ENCODE results near the gene TPM1. TPM values are rescaled to one million over a fixed set of nuclear protein-coding genes. Genes with fewer than 3 reads are reported as not detected.

TPM1 gene
- total RNA-seq, 2 experiments from 2014 or later = 10.5 to 10.7 TPM

DNA sequence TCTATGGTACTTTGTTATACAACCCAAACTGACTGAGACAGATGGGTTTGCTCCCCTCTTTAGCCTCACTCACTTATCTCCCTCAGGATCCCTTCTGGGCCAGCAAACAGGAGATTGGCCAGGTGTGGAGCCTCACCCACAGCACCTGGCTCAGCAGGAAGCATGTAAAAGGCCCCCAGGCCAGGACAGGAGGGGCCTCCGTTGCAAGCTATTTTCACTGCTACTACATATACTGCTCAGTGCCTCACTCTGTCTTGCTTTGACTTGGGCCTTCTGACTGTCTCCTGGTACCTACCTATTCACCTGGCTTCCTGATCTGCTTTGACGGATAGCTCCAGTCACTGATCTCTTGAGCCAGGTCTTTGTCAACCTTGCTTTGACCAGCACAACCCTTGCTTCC is 20.4 kb upstream of the TPM1 start:
- intact Hi-C loops (cut with micrococcal nuclease) = no loop called here
- Mint-ChIP-seq H3K4me3 (no peak overlapping the region), H3K36me3 (ENCODE audit: low read depth) (no peaks in the 10 kb centered on the region), H3K4me1 (ENCODE audit: low read depth) (no peaks in the 10 kb centered on the region), H3K9me3 (no peaks in the 10 kb centered on the region), H3K27me3 (ENCODE audit: low read depth) (peaks cover 3% of the 10 kb centered on the region), H3K27ac (no peak overlapping the region)
- DNase-seq = no peak
- CTCF ChIA-PET = interaction anchor here (0.6 kb wide), 1 partner anchor 360 kb away, joined by 3 read pairs; no protein-coding TSS in a partner anchor

DNA sequence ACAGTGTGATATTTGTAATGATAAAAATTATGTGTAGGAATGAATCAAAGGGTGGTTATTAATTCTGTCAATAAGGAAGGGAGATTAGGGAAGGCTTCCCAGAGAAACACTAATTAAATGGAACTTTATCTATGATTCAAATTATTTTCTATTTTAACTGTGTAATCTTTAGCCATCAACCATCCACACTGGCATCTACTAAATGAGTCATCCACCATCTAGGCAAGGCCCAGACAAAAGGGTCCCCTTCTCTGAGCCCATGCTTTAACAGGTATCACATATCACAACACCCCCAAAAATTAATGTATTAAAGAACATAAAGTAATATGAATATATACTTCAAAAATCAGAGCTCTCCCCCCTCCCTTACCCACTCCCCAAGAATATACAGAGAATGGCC is 19.9 kb upstream of the TPM1 start:
- Mint-ChIP-seq H3K36me3 (ENCODE audit: low read depth) (no peaks in the 10 kb centered on the region), H3K27me3 (ENCODE audit: low read depth) (peaks cover 3% of the 10 kb centered on the region), H3K27ac (no peak overlapping the region), H3K4me3 (no peak overlapping the region), H3K4me1 (ENCODE audit: low read depth) (no peaks in the 10 kb centered on the region), H3K9me3 (no peaks in the 10 kb centered on the region)
- DNase-seq = no peak
- intact Hi-C loops (cut with micrococcal nuclease) = no loop called here
- CTCF ChIA-PET = interaction anchor here (0.6 kb wide), 1 partner anchor 359 kb away, joined by 3 read pairs; no protein-coding TSS in a partner anchor

DNA sequence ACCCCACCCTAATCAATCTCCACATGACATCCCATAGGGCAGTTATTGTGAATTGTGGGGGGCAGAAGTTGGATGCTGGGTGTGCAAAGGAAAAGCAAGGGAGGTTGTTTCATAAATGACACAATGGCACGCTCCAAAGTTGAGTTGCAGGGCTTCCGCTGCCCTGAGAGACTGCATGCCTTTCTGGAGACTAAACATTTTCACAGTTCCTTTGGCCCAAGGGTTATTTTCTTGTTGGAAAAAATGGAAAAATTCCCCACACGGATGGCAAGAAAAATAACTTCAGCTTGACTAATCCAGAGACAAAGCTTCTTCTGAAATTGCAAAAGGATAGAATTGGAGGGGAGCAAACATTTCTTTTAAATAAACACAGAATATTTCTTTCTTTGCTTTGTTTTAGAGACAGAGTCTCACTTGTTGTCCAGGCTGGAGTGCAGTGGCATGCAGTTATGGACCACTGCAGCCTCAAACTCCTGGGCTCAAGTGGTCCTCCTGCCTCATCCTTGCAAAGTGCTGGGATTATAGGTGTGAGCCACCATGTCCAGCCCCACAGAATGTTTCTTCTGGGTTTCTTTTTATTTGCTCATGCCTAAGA is 19.1 kb upstream of the TPM1 start:
- CTCF ChIA-PET = interaction anchor here (1.0 kb wide), 1 partner anchor 24 kb away, joined by 3 read pairs; no protein-coding TSS in a partner anchor
- Mint-ChIP-seq H3K4me3 (no peak overlapping the region), H3K4me1 (ENCODE audit: low read depth) (no peaks in the 10 kb centered on the region), H3K9me3 (no peaks in the 10 kb centered on the region), H3K36me3 (ENCODE audit: low read depth) (no peaks in the 10 kb centered on the region), H3K27me3 (ENCODE audit: low read depth) (peaks cover 4% of the 10 kb centered on the region), H3K27ac (no peak overlapping the region)
- DNase-seq = no peak
- intact Hi-C loops (cut with micrococcal nuclease) = no loop called here

DNA sequence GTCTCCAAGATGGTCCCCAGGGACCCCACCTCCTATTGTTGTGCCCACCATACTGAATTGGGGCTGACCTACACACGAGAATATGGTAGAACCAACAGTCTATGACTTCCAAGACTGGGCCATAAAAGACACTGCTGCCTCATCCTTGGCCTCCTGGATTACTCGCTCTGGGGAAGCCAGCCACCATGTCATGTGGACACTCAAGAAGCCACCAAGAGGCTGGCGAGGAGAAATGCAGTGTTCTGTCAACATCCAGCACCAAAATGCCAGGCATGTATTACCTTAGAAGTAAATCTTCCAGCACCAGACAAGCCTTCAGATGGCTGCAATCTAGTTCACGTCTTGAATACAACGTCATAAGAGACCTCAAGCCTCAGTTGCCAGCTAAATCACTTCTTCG is 17.1 kb upstream of the TPM1 start:
- Mint-ChIP-seq H3K4me1 (ENCODE audit: low read depth) (no peaks in the 10 kb centered on the region), H3K36me3 (ENCODE audit: low read depth) (no peaks in the 10 kb centered on the region), H3K4me3 (no peak overlapping the region), H3K27ac (no peak overlapping the region), H3K27me3 (ENCODE audit: low read depth) (peaks cover 7% of the 10 kb centered on the region), H3K9me3 (no peaks in the 10 kb centered on the region)
- no peak for DNase-seq
- CTCF ChIA-PET = interaction anchor here (0.7 to 1.0 kb wide), 2 partner anchors 24 to 160 kb away, joined by 3 read pairs; no protein-coding TSS in a partner anchor
- intact Hi-C loops (cut with micrococcal nuclease) = no loop called here

DNA sequence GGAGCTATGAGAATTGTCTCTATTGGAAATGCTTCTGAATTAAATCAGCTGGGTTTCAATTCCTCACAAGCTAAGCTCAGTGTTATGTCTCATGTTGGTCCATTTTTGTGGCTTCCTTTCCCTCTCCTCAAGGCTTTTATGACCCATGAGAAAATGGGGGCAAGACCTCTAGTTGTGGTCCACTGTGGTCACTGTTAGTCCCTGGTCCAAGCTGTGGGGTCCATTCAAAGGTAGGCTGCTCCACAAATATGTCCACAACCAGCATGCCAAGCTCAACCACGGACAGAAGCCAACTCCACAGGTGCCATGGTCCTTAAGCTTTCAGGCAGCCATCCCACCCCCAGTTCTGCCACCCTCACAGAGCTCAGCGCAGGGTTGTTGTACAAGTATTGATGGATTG is 14.9 kb upstream of the TPM1 start:
- CTCF ChIA-PET = interaction anchor here (0.9 kb wide), 1 partner anchor 20 kb away, joined by 4 read pairs; no protein-coding TSS in a partner anchor
- H3K36me3 Mint-ChIP-seq (ENCODE audit: low read depth) = no peaks in the 10 kb centered on the region
- no peak for DNase-seq
- intact Hi-C loops (cut with micrococcal nuclease) = no loop called here
- no peaks in the 10 kb centered on the region for H3K4me1 Mint-ChIP-seq (ENCODE audit: low read depth)
- H3K4me3 Mint-ChIP-seq = no peak overlapping the region
- no peaks in the 10 kb centered on the region for H3K9me3 Mint-ChIP-seq
- H3K27me3 Mint-ChIP-seq (ENCODE audit: low read depth) = peaks cover 7% of the 10 kb centered on the region
- H3K27ac Mint-ChIP-seq = no peak overlapping the region

DNA sequence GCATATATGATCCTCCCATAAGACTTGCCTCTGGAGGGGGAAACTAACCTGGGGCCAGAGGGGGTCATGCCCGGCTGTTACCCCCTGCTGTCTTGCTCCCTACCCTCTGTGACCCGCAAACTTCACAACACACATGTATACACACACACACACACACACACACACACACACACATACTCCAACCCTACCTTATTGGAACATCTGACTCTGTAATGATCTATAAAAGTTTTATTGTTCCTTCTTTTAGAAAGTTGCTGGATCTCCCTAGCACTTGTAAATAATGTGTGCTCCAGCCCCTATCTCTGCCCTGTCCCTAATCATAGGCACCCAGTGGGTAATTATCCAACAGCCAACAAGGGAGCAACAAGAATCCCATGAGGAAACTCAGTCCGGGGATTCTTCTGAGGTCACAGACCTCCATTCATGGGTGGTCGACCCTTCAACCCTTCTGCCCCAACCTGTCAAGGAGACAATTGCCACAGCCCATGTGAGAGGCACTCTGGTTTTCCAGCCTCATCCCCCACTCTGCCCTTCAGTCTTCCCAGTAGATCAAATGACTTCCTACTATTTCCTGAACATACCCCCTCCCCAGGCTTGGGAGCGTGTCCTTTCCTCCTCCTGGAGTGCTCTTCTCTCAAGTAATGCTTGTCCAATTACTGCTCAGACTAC is 14.0 kb upstream of the TPM1 start:
- Mint-ChIP-seq H3K4me1 (ENCODE audit: low read depth) (no peaks in the 10 kb centered on the region), H3K4me3 (no peak overlapping the region), H3K27me3 (ENCODE audit: low read depth) (peaks cover 7% of the 10 kb centered on the region), H3K36me3 (ENCODE audit: low read depth) (no peaks in the 10 kb centered on the region), H3K9me3 (no peaks in the 10 kb centered on the region), H3K27ac (no peak overlapping the region)
- intact Hi-C loops (cut with micrococcal nuclease) = no loop called here
- no peak for DNase-seq
- CTCF ChIA-PET = no interaction called here

DNA sequence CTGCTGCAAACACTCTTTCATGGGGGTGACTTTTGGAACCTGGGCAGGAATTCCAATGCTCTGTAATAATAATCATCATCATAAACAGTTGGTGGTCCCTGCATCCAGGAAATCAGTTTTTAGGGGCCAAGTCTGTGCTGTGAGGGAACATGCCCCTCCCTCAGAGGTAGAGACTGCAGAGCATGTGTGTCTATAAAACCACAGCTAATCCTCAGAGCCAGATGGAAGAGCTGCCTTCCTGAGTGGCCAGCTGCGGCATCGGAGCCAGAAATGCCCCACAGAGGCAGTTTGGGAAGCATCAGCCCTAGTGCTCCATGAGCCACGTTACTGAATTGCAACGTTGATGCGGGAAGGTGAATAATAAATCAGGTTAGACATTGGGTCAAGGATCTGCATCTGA is 12.9 kb upstream of the TPM1 start:
- Mint-ChIP-seq H3K4me1 (ENCODE audit: low read depth) (no peaks in the 10 kb centered on the region), H3K36me3 (ENCODE audit: low read depth) (no peaks in the 10 kb centered on the region), H3K27ac (no peak overlapping the region), H3K4me3 (no peak overlapping the region), H3K9me3 (no peaks in the 10 kb centered on the region), H3K27me3 (ENCODE audit: low read depth) (peaks cover 7% of the 10 kb centered on the region)
- CTCF ChIA-PET = interaction anchor here (0.7 to 1.7 kb wide), 2 partner anchors 18 to 64 kb away, joined by 3 to 7 read pairs; no protein-coding TSS in a partner anchor
- DNase-seq = no peak
- intact Hi-C loops (cut with micrococcal nuclease) = no loop called here

DNA sequence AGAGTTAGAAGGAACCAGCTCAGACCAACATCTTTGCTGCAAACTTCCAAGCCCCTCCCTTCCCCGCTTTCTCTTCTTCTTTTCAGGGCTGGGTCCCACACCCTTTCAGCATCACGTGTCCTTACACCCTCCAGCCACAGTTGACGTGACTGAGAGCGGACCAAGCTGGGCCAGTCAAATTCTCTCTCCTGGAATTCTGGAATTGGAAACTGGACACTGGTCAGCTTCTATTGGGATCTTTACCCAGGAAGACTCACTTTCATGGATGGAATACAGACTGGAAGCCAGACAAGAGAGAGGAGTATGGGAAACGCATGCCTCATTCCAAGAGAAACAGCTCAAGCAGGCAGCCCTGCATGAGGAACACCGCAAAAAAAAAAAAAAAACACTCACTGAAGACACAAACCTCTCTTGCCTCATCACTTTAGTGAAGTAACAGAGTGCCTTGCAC is 12.4 kb upstream of the TPM1 start:
- Mint-ChIP-seq H3K36me3 (ENCODE audit: low read depth) (no peaks in the 10 kb centered on the region), H3K27ac (no peak overlapping the region), H3K27me3 (ENCODE audit: low read depth) (peaks cover 7% of the 10 kb centered on the region), H3K4me3 (no peak overlapping the region), H3K4me1 (ENCODE audit: low read depth) (no peaks in the 10 kb centered on the region), H3K9me3 (no peaks in the 10 kb centered on the region)
- CTCF ChIA-PET = interaction anchor here (1.7 kb wide), 1 partner anchor 17 kb away, joined by 7 read pairs; no protein-coding TSS in a partner anchor
- DNase-seq = no peak
- intact Hi-C loops (cut with micrococcal nuclease) = no loop called here

DNA sequence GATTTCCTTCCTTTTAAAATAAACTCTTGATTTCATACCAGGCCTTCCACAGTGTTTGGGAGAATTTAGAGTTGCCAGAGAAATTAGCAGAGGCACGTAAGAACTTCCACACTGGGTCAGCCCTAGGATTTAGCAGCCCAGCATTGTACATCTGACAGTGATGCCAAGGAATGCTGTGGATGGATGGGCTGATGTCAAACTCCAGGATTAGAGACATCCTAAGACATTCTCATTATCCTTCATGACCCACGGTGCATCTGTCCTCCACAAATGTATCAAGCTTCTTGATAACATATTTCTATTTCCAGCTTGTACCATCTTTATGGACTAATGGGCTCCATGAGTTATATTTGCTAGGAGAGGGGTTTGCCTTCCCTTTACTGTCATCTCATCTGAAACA is 8.0 kb upstream of the TPM1 start:
- no peaks in the 10 kb centered on the region for H3K36me3 Mint-ChIP-seq (ENCODE audit: low read depth)
- H3K27me3 Mint-ChIP-seq (ENCODE audit: low read depth) = peaks cover 1% of the 10 kb centered on the region
- H3K27ac Mint-ChIP-seq = no peak overlapping the region
- CTCF ChIA-PET = interaction anchor here (1.3 to 5.5 kb wide), 2 partner anchors 13 to 14 kb away, joined by 3 to 27 read pairs; no protein-coding TSS in a partner anchor
- no peak for DNase-seq
- H3K4me1 Mint-ChIP-seq (ENCODE audit: low read depth) = no peaks in the 10 kb centered on the region
- no peak overlapping the region for H3K4me3 Mint-ChIP-seq
- H3K9me3 Mint-ChIP-seq = no peaks in the 10 kb centered on the region
- intact Hi-C loops (cut with micrococcal nuclease) = no loop called here

DNA sequence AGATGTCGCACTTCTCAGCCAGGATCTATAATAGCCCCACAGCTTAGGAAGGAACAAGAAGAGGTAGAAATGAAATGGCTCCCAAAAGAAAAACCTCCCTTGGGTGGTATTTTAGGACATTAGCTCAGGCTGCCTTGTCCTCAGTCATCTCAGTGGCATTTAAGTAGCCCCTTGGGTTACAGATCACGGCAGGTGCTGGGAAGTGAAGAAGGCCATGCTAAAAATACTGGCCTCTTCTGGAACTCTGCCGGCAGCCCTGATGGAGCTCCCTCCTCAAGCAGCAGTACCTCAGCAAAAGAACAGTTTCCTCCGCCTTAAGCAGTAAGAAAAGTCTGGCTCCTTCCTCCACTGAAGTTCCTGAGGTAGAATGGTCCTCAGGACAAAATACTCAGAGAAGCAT is 7.3 kb upstream of the TPM1 start:
- Mint-ChIP-seq H3K27me3 (ENCODE audit: low read depth) (peaks cover 4% of the 10 kb centered on the region), H3K9me3 (no peaks in the 10 kb centered on the region), H3K36me3 (ENCODE audit: low read depth) (no peaks in the 10 kb centered on the region), H3K27ac (no peak overlapping the region), H3K4me3 (no peak overlapping the region), H3K4me1 (ENCODE audit: low read depth) (no peaks in the 10 kb centered on the region)
- CTCF ChIA-PET = interaction anchor here (5.5 kb wide), 1 partner anchor 13 kb away, joined by 27 read pairs; no protein-coding TSS in a partner anchor
- DNase-seq = no peak
- intact Hi-C loops (cut with micrococcal nuclease) = no loop called here

DNA sequence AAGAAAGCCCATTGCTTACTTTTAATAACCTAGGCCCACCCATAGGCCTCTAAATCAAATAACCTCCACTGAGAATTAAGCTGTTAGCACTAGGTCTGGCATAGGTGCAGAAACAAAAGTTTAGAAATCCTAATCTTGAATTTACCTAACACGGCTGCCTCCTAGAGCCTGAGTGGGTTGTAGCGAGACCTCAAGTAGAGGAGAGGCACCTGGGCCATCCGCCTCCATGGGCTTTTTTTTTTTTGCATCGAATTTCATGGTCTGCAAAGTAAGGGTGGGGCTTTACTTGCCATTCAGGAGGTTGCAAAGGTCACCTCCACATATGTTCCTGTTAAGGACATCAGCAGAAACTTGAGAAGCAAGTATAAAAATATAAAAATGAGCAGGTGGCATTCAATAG is 6.6 kb upstream of the TPM1 start:
- Mint-ChIP-seq H3K4me3 (no peak overlapping the region), H3K36me3 (ENCODE audit: low read depth) (no peaks in the 10 kb centered on the region), H3K27me3 (ENCODE audit: low read depth) (peaks cover 5% of the 10 kb centered on the region), H3K9me3 (no peaks in the 10 kb centered on the region), H3K27ac (no peak overlapping the region), H3K4me1 (ENCODE audit: low read depth) (no peaks in the 10 kb centered on the region)
- CTCF ChIA-PET = interaction anchor here (0.7 to 5.5 kb wide), 2 partner anchors 12 to 427 kb away, joined by 3 to 27 read pairs; no protein-coding TSS in a partner anchor
- intact Hi-C loops (cut with micrococcal nuclease) = no loop called here
- DNase-seq = no peak

DNA sequence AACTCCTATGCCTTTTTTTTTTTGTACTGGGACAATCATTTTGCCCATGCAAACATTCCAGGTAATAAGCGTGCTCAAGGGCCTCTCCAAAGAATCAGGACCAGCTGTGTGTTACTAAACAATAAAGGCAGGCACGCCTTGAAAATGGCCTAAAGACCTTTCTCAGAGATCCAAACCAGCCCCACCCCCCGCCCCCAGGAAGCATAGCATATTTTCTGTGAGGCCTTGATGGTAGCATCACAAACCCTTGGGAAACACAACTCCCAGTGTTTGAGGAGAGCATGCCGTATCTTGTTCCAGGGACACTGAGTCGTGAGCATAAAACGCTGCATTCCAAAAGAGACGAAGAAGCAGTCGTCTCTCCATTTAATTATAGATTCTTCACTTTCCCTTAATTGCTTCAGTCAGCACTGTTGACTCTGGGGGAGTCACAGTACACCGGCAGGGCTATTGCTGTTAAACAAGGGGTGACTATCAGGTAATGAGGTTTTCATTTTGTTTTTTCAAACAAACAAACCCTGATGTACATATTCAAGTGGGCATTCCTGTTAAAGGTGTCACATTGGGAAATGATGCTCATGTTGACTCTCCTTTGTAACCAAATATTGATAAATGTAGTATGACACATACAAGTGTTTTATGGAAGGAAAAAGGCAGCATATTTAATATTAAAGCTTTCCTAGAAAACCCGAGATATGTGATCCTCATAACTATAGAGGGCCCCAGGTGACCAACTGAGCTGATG is 4.4 kb upstream of the TPM1 start:
- Mint-ChIP-seq H3K4me1 (ENCODE audit: low read depth) (peaks cover 2% of the 10 kb centered on the region), H3K36me3 (ENCODE audit: low read depth) (no peaks in the 10 kb centered on the region), H3K27ac (no peak overlapping the region), H3K27me3 (ENCODE audit: low read depth) (peaks cover 19% of the 10 kb centered on the region), H3K4me3 (no peak overlapping the region), H3K9me3 (no peaks in the 10 kb centered on the region)
- intact Hi-C loops (cut with micrococcal nuclease) = no loop called here
- CTCF ChIA-PET = interaction anchor here (0.6 to 5.5 kb wide), 3 partner anchors 10 to 192 kb away, joined by 3 to 27 read pairs (median 3); no protein-coding TSS in a partner anchor
- DNase-seq = no peak

All from activated naive CD4-positive, alpha-beta T cell treated with anti-CD3 and anti-CD28 coated beads for 36 hours (primary cell).